K562 (cell line): Measurements from ENCODE around the gene HDC. TPM values are rescaled to one million over a fixed set of nuclear protein-coding genes. Genes with fewer than 3 reads are reported as not detected.

Source experiments
- ATAC-seq: fragments of 200-7000 bp; cut with Tn5 transposase; 3 replicates; pipeline ENCODE4 v1.9.1; 2020; ENCODE audit warnings: moderate library complexity
- BruUV-seq: library from RNA; stranded (reverse); fragments of 400-500 nt; replicated peaks from 2 replicates; lab custom pipeline; 2021; lab: Mats Ljungman, UMichigan
- CTCF ChIA-PET: fragments of 300-600 bp; formaldehyde crosslinking; extraction: SDS; loops from one replicate; lab custom pipeline; 2021; ENCODE audit warnings: low intra/inter-chr PET ratio; lab: Yijun Ruan, JAX
- POLR2A ChIA-PET: fragments of 300-600, 350-650 bp; sonication (Branson Sonifier 250); formaldehyde crosslinking; extraction: SDS; loops from one replicate; lab custom pipeline; 2021; ENCODE audit warnings: antibody characterized with exemption, inconsistent platforms; lab: Yijun Ruan, JAX
- DNase-seq, 4 experiments: peaks; one replicate each; pipeline versions ENCODE4 v3.0.0 to v3.0.0-alpha.2; 2011 to 2018; ENCODE audit warnings: low spot score in 3 of 4, mixed read lengths in 3 of 4; ENCODE audit errors: extremely low read depth in 1 of 4
- FAIRE-seq: peaks from 2 replicates; lab custom pipeline; 2011; peaks lifted over from hg19 to GRCh38; lab: Jason Lieb, UNC
- H2AFZ ChIP-seq: 2 replicates; pipeline ENCODE4 v1.6.0; 2011; ENCODE audit warnings: low read depth, low read length, control low read depth, inconsistent platforms
- H3K27ac ChIP-seq: fragments of 200-600 bp; 3 replicates; pipeline ENCODE4 v1.8.0; 2011; ENCODE audit warnings: low read depth, mild to moderate bottlenecking, control low read depth, inconsistent platforms, low read length, moderate library complexity, mixed read lengths; ENCODE audit errors: extremely low read depth
- H3K27me3 ChIP-seq, 2 experiments: fragments of 300-600 bp in 1 of 2; 2 replicates in 1 of 2; 3 replicates in 1 of 2; pipeline versions ENCODE4 v1.6.0 to v1.8.0; 2011; ENCODE audit warnings: inconsistent platforms in 2 of 2, low read length in 2 of 2, mild to moderate bottlenecking in 1 of 2, mixed read lengths in 1 of 2, moderate library complexity in 1 of 2; ENCODE audit not compliant: control insufficient read depth in 2 of 2, insufficient read depth in 2 of 2
- H3K36me3 ChIP-seq: fragments of 300-600 bp; 3 replicates; pipeline ENCODE4 v1.8.0; 2011; ENCODE audit warnings: mild to moderate bottlenecking, low read length, inconsistent platforms; ENCODE audit not compliant: control insufficient read depth, insufficient read depth
- H3K4me1 ChIP-seq, 2 experiments: fragments of 200-600 bp in 1 of 2; replicated peaks in 1 of 2; 2 replicates in 1 of 2; 3 replicates in 1 of 2; pipeline versions ENCODE4 v1.5.1 to v1.8.0; 2011; ENCODE audit warnings: inconsistent platforms in 2 of 2, low read length in 2 of 2, mild to moderate bottlenecking in 1 of 2, mixed read lengths in 1 of 2, moderate library complexity in 1 of 2; ENCODE audit not compliant: control insufficient read depth in 2 of 2, insufficient read depth in 2 of 2
- H3K4me2 ChIP-seq: 2 replicates; pipeline ENCODE4 v1.6.1; 2011; ENCODE audit warnings: low read length, control low read depth, inconsistent platforms, mixed read lengths; ENCODE audit not compliant: insufficient read depth
- H3K4me3 ChIP-seq: fragments of 200-600 bp; sonication (generic), shearing (Covaris generic); 2 replicates; pipeline ENCODE4 v1.5.1; 2016; ENCODE audit warnings: control low read depth, inconsistent platforms
- H3K79me2 ChIP-seq: fragments of 200-600 bp; 3 replicates; pipeline ENCODE4 v1.8.0; 2011; ENCODE audit warnings: low read length, inconsistent platforms; ENCODE audit not compliant: control insufficient read depth, insufficient read depth
- H3K9ac ChIP-seq, 2 experiments: 2 replicates each; pipeline versions ENCODE4 v1.6.0 to v1.6.1; 2011; ENCODE audit warnings: low read depth in 2 of 2, low read length in 2 of 2, control low read depth in 1 of 2, inconsistent platforms in 1 of 2, mild to moderate bottlenecking in 1 of 2, mixed read lengths in 1 of 2; ENCODE audit not compliant: insufficient read depth in 1 of 2
- H3K9me1 ChIP-seq: one replicate; pipeline ENCODE4 v1.6.0; 2011; ENCODE audit warnings: inconsistent platforms, mild to moderate bottlenecking, low read length, moderate library complexity; ENCODE audit not compliant: control insufficient read depth, insufficient read depth
- H3K9me3 ChIP-seq: replicated peaks from 2 replicates; pipeline ENCODE4 v1.5.1; 2011; ENCODE audit warnings: low read depth, low read length, inconsistent platforms; ENCODE audit not compliant: control insufficient read depth, insufficient read depth
- H4K20me1 ChIP-seq: replicated peaks from 2 replicates; pipeline ENCODE4 v1.6.1; 2011; ENCODE audit warnings: low read length, inconsistent platforms, mixed read lengths; ENCODE audit not compliant: control insufficient read depth, insufficient read depth
- ATF4 ChIP-seq: fragments of 450-650 bp; formaldehyde crosslinking; IDR thresholded peaks from 2 replicates; pipeline ENCODE4 v1.4.0; 2022; ENCODE audit warnings: mild to moderate bottlenecking, moderate library complexity
- BACH1 ChIP-seq: fragments of 200-800 bp; sonication (Bioruptor generic); IDR thresholded peaks from 2 replicates; pipeline ENCODE4 v1.6.1; 2016; ENCODE audit warnings: missing genetic modification characterization, missing compliant biosample characterization
- CSDE1 ChIP-seq, 2 experiments: fragments of 450-650 bp; IDR thresholded peaks; 2 replicates each; pipeline ENCODE4 v1.6.1; 2016; ENCODE audit warnings: mild to moderate bottlenecking in 1 of 2
- DNMT1 ChIP-seq: fragments of 450-650 bp; IDR thresholded peaks from 2 replicates; pipeline ENCODE4 v1.6.1; 2016; ENCODE audit warnings: antibody characterized with exemption, mild to moderate bottlenecking
- MAFG ChIP-seq: fragments of 450-650 bp; conservative IDR thresholded peaks from 2 replicates; pipeline ENCODE4 v1.6.1; 2016; ENCODE audit warnings: missing genetic modification characterization, missing compliant biosample characterization
- MEIS2 ChIP-seq: fragments of 450-650 bp; IDR thresholded peaks from 2 replicates; pipeline ENCODE4 v1.6.1; 2014; ENCODE audit warnings: mild to moderate bottlenecking; ENCODE audit not compliant: partially characterized antibody
- NFE2 ChIP-seq: IDR thresholded peaks from 2 replicates; pipeline ENCODE4 v1.6.1; 2014; ENCODE audit warnings: antibody characterized with exemption, low read depth
- PTTG1 ChIP-seq: fragments of 450-650 bp; IDR thresholded peaks from 2 replicates; pipeline ENCODE4 v1.6.1; 2016; ENCODE audit warnings: low read depth, mild to moderate bottlenecking, missing genetic modification characterization, missing compliant biosample characterization
- SIN3B ChIP-seq: fragments of 450-650 bp; IDR thresholded peaks from 2 replicates; pipeline ENCODE4 v1.6.1; 2017; ENCODE audit warnings: low read depth, mild to moderate bottlenecking, moderate library complexity
- TSHZ1 ChIP-seq: fragments of 250-450 bp; sonication (Bioruptor Pico); IDR thresholded peaks from 2 replicates; pipeline ENCODE4 v1.4.0; 2020; ENCODE audit warnings: mild to moderate bottlenecking, moderate library complexity
- XRCC5 ChIP-seq: fragments of 200-400 bp; formaldehyde crosslinking; IDR thresholded peaks from 2 replicates; pipeline ENCODE4 v1.6.1; 2017; ENCODE audit warnings: low read depth, mild to moderate bottlenecking, low read length
- ZNF436 ChIP-seq: fragments of 250-450, 450-650 bp; sonication (Bioruptor Pico); formaldehyde crosslinking; IDR thresholded peaks from 2 replicates; pipeline ENCODE4 v1.7.0; 2020; ENCODE audit warnings: mild to moderate bottlenecking
- WGBS: fragments of 100-300 bp; shearing (Covaris generic); methylation state at CpG from one replicate; pipeline ENCODE4 v1.1.6; 2016; ENCODE audit warnings: low coverage, mixed read lengths; ENCODE audit not compliant: insufficient coverage; ENCODE audit errors: missing lambda C conversion rate; 5-methylcytosine and 5-hydroxymethylcytosine counted together
- in situ Hi-C: fragments of 300-500 bp; cut with MboI; formaldehyde crosslinking; loops from 4 replicates; pipeline ENCODE4 v1.15.0; 2018; ENCODE audit warnings: inconsistent platforms, mixed read lengths
- intact Hi-C: fragments of 100-400 bp; cut with micrococcal nuclease; formaldehyde crosslinking; loops from 2 replicates; pipeline ENCODE4 v1.14.2; 2022
- polyA plus RNA-seq, 8 experiments: library from polyadenylated mRNA; depleted of rRNA in 4 of 8; stranded (reverse) in 5 of 8; unstranded in 3 of 8; fragments of >200 nt; fragmentation: Nextera tagmentation in 2 of 8; fragmentation: Illumina TruSeq in 1 of 8; extraction: Ambion mirVana in 2 of 8; extraction: Trizol in 1 of 8; gene quantifications; 2 replicates each; pipeline versions ENCODE4 v1.2.1 to v1.2.3, GENCODE V29; 2011 to 2014; ENCODE audit warnings: inconsistent platforms in 1 of 8, missing spikeins in 1 of 8
- total RNA-seq, 7 experiments: library from RNA; depleted of rRNA in 6 of 7; stranded (reverse); fragments of >200 nt in 6 of 7; fragmentation: Illumina TruSeq in 2 of 7; extraction: Trizol in 2 of 7; gene quantifications; 2 replicates each; pipeline versions ENCODE4 v1.2.1 to v1.2.3, GENCODE V29; 2011 to 2021; ENCODE audit warnings: low replicate concordance in 1 of 7

HDC gene
- total and polyA plus RNA-seq, 9 of the 15 experiments (the other 6 are each of a cell fraction or from before 2014, with no cell fraction given), result 0.26 to 5.3 (median 0.99) TPM

- TF ChIP-seq BACH1 (no peak), MEIS2 (peak; percentile 50), DNMT1 (no peak)
- TF ChIP-seq, all 486 proteins: peak for 7
Observed at GRCh38 chr15:50241684-50242450, 23.7 kb downstream of the HDC start (continued).

DNA sequence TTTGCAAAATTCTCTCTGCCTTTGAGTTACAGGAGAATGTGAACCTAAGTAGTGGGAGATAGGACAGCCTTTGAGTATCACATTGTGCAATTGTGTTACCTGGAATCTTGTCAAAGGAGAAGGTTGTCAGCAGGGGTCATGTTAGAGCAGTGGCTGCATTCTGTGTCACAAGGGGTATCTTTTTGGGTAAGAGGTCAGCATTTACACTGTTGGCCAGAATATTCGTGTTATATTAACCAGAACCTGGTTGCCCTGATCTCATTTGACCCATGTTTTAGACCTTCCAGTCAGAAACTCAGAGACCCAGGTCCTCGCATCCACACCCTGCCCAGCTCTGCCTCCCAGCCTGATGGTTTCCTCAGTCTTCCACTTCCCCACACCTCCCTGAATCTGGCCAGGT is 27.3 kb downstream of the HDC start:
- H3K36me3 ChIP-seq, result peaks cover 8% of the 10 kb centered on the region; the same call in 2 of the 3 replicates
- intact Hi-C loops, result no loop called here
- TF ChIP-seq TSHZ1 (no peak), MAFG (tag) (no peak), PTTG1 (tag) (no peak), ZNF436 (CRISPR knock-in tag) (no peak), NFE2 (no peak), CSDE1 (IDR thresholded peaks at IDR 0.05) (no peak), SIN3B (no peak), XRCC5 (no peak), ATF4 (CRISPR knock-in tag) (no peak)
- DNase-seq, result no peak
- H3K4me3 ChIP-seq, result no peak overlapping the region
- no peaks in the 10 kb centered on the region for H3K27me3 ChIP-seq
- H3K4me2 ChIP-seq, result no peak overlapping the region
- POLR2A ChIA-PET, result interaction anchor here (0.6 to 1.7 kb wide), 4 partner anchors 9 to 67 kb away, joined by 3 to 5 read pairs (median 4); no protein-coding TSS in a partner anchor
- no peaks in the 10 kb centered on the region for H3K9me1 ChIP-seq
- no peak overlapping the region for H3K9ac ChIP-seq
- no peak overlapping the region for H2AFZ ChIP-seq
- no peak overlapping the region for H3K27ac ChIP-seq
- no peaks in the 10 kb centered on the region for H3K79me2 ChIP-seq
- WGBS, result 59% methylated on average over 2 of the region's 2 CpGs
- no peaks in the 10 kb centered on the region for H4K20me1 ChIP-seq
- H3K4me1 ChIP-seq, result peaks cover 4 to 27% of the 10 kb centered on the region in 2 experiments; a peak in 4 of 5 replicates
- ATAC-seq, result no peak
- no peak for FAIRE-seq
- BruUV-seq, result no TSS peak
- in situ Hi-C loops, result no loop called here
- CTCF ChIA-PET, result no interaction called here
- H3K9me3 ChIP-seq, result no peaks in the 10 kb centered on the region
